Measurements from ENCODE around the gene PLIN4. TPM values are rescaled to one million over a fixed set of nuclear protein-coding genes. Genes with fewer than 3 reads are reported as not detected.

Gene PLIN4
- total and polyA plus RNA-seq, 10 of the 15 experiments (the other 5 are each of a cell fraction or from before 2014, with no cell fraction given): 0.01 to 0.11 (median 0.05) TPM; not detected in 2

- H3K4me2 ChIP-seq (ENCODE audit: control insufficient read depth, insufficient read depth): no peak overlapping the region
- H3K9me3 ChIP-seq (replicated peaks; ENCODE audit: control insufficient read depth, insufficient read depth, low read length): no peaks in the 10 kb centered on the region
- no peak overlapping the region for H2AFZ ChIP-seq (ENCODE audit: control insufficient read depth, low read depth, low read length)
- no peak overlapping the region for H3K4me3 ChIP-seq
- WGBS (ENCODE audit: insufficient coverage, insufficient replicate concordance, low lambda C conversion rate, missing lambda C conversion rate): 71% methylated on average over 27 of the region's 27 CpGs
- no TSS peak for BruUV-seq (replicated peaks)
- intact Hi-C loops (cut with micrococcal nuclease; ENCODE audit: unreplicated experiment): no loop called here
- RAD21 ChIA-PET (ENCODE audit: unreplicated experiment): no interaction called here
- H3K27me3 ChIP-seq (replicated peaks in 1 of 2; ENCODE audit: control insufficient read depth in 2 of 2, insufficient read depth in 2 of 2, low read length in 1 of 2): no peaks in the 10 kb centered on the region
- in situ Hi-C loops (cut with MboI): no loop called here
- DNase-seq (ENCODE audit: low read depth, low spot score): no peak
- no peaks in the 10 kb centered on the region for H3K4me1 ChIP-seq (ENCODE audit: control insufficient read depth, insufficient read depth, low read length)
- no peak for ATAC-seq
- CTCF ChIA-PET: no interaction called here
- POLR2A ChIA-PET: no interaction called here
- no peak overlapping the region for H3K27ac ChIP-seq (ENCODE audit: control insufficient read depth, insufficient read depth)
- no peak for FAIRE-seq
- no peak overlapping the region for H3K9ac ChIP-seq (ENCODE audit: control insufficient read depth, insufficient read depth, low read length)
- H3K36me3 ChIP-seq (ENCODE audit: control insufficient read depth in 2 of 2, insufficient read depth in 2 of 2, low read length in 1 of 2): no peaks in the 10 kb centered on the region
- SMC1A ChIA-PET (ENCODE audit: uncharacterized antibody, unreplicated experiment): no interaction called here
- no peaks in the 10 kb centered on the region for H4K20me1 ChIP-seq (ENCODE audit: control insufficient read depth, insufficient read depth)
- H3K79me2 ChIP-seq (ENCODE audit: control insufficient read depth, insufficient read depth, low read length): no peaks in the 10 kb centered on the region
- no peak for TF ChIP-seq STAT3 (IDR thresholded peaks at IDR 0.05; ENCODE audit: low read depth, low read length)
- TF ChIP-seq, protein P1, sequence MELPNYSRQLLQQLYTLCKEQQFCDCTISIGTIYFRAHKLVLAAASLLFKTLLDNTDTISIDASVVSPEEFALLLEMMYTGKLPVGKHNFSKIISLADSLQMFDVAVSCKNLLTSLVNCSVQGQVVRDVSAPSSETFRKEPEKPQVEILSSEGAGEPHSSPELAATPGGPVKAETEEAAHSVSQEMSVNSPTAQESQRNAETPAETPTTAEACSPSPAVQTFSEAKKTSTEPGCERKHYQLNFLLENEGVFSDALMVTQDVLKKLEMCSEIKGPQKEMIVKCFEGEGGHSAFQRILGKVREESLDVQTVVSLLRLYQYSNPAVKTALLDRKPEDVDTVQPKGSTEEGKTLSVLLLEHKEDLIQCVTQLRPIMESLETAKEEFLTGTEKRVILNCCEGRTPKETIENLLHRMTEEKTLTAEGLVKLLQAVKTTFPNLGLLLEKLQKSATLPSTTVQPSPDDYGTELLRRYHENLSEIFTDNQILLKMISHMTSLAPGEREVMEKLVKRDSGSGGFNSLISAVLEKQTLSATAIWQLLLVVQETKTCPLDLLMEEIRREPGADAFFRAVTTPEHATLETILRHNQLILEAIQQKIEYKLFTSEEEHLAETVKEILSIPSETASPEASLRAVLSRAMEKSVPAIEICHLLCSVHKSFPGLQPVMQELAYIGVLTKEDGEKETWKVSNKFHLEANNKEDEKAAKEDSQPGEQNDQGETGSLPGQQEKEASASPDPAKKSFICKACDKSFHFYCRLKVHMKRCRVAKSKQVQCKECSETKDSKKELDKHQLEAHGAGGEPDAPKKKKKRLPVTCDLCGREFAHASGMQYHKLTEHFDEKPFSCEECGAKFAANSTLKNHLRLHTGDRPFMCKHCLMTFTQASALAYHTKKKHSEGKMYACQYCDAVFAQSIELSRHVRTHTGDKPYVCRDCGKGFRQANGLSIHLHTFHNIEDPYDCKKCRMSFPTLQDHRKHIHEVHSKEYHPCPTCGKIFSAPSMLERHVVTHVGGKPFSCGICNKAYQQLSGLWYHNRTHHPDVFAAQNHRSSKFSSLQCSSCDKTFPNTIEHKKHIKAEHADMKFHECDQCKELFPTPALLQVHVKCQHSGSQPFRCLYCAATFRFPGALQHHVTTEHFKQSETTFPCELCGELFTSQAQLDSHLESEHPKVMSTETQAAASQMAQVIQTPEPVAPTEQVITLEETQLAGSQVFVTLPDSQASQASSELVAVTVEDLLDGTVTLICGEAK (IDR thresholded peaks at IDR 0.05; ENCODE audit: borderline replicate concordance): no peak
- TF ChIP-seq CHD2 (IDR thresholded peaks at IDR 0.05; ENCODE audit: borderline replicate concordance, low read depth, low read length): no peak
- no peak for TF ChIP-seq MEF2B (IDR thresholded peaks at IDR 0.05; ENCODE audit: partially characterized antibody, poor library complexity, severe bottlenecking)
- TF ChIP-seq, protein P2, sequence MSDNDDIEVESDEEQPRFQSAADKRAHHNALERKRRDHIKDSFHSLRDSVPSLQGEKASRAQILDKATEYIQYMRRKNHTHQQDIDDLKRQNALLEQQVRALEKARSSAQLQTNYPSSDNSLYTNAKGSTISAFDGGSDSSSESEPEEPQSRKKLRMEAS (IDR thresholded peaks at IDR 0.05; ENCODE audit: low read depth, low read length): no peak
- no peak for TF ChIP-seq YY1 (IDR thresholded peaks at IDR 0.05; ENCODE audit: low read depth, low read length)
- TF ChIP-seq HDAC2 (IDR thresholded peaks at IDR 0.05): no peak
- TF ChIP-seq ETV6 (conservative IDR thresholded peaks at IDR 0.05 in 1 of 2, IDR thresholded peaks at IDR 0.05 in 1 of 2; ENCODE audit: borderline replicate concordance in 1 of 2, low read depth in 1 of 2): no peak
- no peak for TF ChIP-seq NFIC (IDR thresholded peaks at IDR 0.05; ENCODE audit: low read depth, low read length)
- TF ChIP-seq ZNF384 (IDR thresholded peaks at IDR 0.05; ENCODE audit: borderline replicate concordance, low read depth, low read length): no peak
- TF ChIP-seq BMI1 (IDR thresholded peaks at IDR 0.05; ENCODE audit: borderline replicate concordance): no peak
- TF ChIP-seq TARDBP (IDR thresholded peaks at IDR 0.05; ENCODE audit: borderline replicate concordance): no peak
- no peak for TF ChIP-seq CBFB (IDR thresholded peaks at IDR 0.05; ENCODE audit: low read depth)
- TF ChIP-seq ZSCAN29 (IDR thresholded peaks at IDR 0.05): no peak
- no peak for TF ChIP-seq MTA2 (IDR thresholded peaks at IDR 0.05; ENCODE audit: low read depth)
- TF ChIP-seq PRDM15 (CRISPR knock-in tag; IDR thresholded peaks at IDR 0.05): no peak
These were observed 6.8 kb downstream of the PLIN4 start for GRCh38 chr19:4511300-4512054.
